ENCODE data around the gene PRM1.
A peak's percentile ranks its signal among the peaks of the same experiment; 100 is the strongest.

Gene PRM1

GRCh38 chr16:11251525-11252481 is 29.3 kb downstream of the PRM1 start:
- peak; percentile 78 for DNase-seq

GRCh38 chr16:11250786-11251524 is 30.2 kb downstream of the PRM1 start:
- no peak for DNase-seq

- DNase-seq, result peak; percentile 29
Observed at GRCh38 chr16:11250091-11250785, 30.9 kb downstream of the PRM1 start.

GRCh38 chr16:11249233-11250061 is 31.7 kb downstream of the PRM1 start:
- DNase-seq, result no peak

- no peak for DNase-seq
Observed at GRCh38 chr16:11248133-11248532, 33.0 kb downstream of the PRM1 start.

- DNase-seq, result no peak
Observed at GRCh38 chr16:11245988-11246387, 35.1 kb downstream of the PRM1 start.

GRCh38 chr16:11245222-11245737 is 35.9 kb downstream of the PRM1 start:
- DNase-seq, result no peak

GRCh38 chr16:11242658-11243057 is 38.5 kb downstream of the PRM1 start:
- no peak for DNase-seq

GRCh38 chr16:11241480-11242204 is 39.5 kb downstream of the PRM1 start:
- DNase-seq, result no peak

- no peak for DNase-seq
Observed at GRCh38 chr16:11240636-11241473, 40.3 kb downstream of the PRM1 start.

GRCh38 chr16:11239644-11240632 is 41.2 kb downstream of the PRM1 start:
- no peak for DNase-seq

GRCh38 chr16:11238272-11239202 is 42.6 kb downstream of the PRM1 start:
- no peak for DNase-seq

GRCh38 chr16:11236461-11237254 is 44.5 kb downstream of the PRM1 start:
- no peak for DNase-seq

- DNase-seq, result no peak
Observed at GRCh38 chr16:11235703-11235991, 45.5 kb downstream of the PRM1 start.

GRCh38 chr16:11234884-11235702 is 46.0 kb downstream of the PRM1 start:
- no peak for DNase-seq

- peak; percentile 66 for DNase-seq
Observed at GRCh38 chr16:11233727-11234376, 47.3 kb downstream of the PRM1 start.
